Muscle of arm (tissue), 12 donors: Measurements from ENCODE around the gene RIC8A. TPM values are rescaled to one million over a fixed set of nuclear protein-coding genes. Genes with fewer than 3 reads are reported as not detected.

Source experiments
- DNase-seq: peaks from one replicate; pipeline ENCODE4 v3.0.0-alpha.2; 2013
- polyA plus RNA-seq, 12 donors: library from polyadenylated mRNA; unstranded; fragments of 120-200 nt; gene quantifications; one replicate each; pipeline ENCODE4 v1.2.1, GENCODE V29; 2013; ENCODE audit not compliant: insufficient read length in 12 of 12

Gene RIC8A
- polyA plus RNA-seq, 12 donors, result 39.7 to 116 (median 55.6) TPM; not detected in 1

GRCh38 chr11:203056-203944, 4.2 kb upstream of the RIC8A start:
- DNase-seq, result no peak

GRCh38 chr11:203945-204586, 3.4 kb upstream of the RIC8A start:
- no peak for DNase-seq

DNA sequence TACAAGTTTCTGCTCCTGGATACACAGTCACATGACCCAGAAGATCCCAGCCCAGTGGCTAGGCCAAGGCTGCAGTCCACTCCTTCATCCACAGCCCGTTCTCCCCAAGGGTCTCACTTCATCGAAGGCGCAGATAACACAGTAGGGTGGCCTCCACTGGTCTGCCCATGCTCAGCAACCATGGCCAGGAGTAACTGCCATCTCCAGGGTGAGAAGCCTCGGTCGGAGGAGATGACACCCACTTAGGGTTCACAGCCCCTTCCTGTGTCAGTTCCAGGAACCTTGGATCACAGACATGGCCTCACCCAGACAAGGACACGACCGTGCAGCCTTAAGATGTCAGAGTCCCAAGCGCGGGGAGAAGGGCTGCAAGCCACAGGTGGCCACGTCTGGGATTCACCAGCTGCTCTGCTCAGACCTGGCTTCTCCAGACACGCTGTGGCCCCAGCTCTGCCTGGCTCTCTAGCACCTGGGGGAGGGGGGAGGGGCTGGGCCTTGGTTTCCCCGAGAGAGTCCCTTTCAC, 2.9 kb upstream of the RIC8A start:
- no peak for DNase-seq

DNA sequence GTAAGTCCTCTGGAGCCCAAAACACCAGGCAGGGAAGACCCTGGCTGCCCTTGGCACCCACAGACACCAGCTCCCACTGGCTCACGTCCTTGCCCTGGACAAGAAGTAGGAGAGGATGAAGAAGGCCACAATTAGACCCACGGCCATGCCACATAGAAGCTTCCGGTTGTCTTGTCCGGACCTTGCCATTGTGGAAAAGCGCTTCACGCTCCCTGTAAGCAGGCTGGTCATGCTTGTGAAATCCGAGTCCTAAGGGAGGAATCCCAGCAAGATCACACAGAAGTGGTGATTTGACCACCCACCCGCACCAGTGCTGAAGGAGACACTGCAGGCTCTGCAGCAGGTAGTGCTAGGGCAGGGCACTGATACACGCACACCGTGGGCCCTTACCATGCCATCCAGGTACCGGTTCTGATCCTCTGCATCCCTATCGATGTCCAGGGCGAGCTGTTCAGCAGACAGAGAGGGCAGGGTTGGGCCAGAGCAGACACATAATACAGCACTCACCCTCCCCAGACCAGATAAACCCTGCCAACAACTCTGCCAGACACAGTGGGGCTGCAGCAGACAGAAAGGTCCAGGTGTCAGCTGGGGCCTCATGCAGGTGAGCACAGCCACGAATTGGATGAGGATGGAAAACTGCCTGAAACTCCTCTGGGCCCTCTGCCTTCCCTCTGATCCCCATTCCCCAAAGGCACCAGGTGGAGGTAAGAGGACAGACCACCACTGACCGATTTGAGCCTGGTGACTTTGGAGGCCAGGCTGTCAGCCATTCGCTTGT, 2.1 kb upstream of the RIC8A start:
- DNase-seq, result no peak

DNA sequence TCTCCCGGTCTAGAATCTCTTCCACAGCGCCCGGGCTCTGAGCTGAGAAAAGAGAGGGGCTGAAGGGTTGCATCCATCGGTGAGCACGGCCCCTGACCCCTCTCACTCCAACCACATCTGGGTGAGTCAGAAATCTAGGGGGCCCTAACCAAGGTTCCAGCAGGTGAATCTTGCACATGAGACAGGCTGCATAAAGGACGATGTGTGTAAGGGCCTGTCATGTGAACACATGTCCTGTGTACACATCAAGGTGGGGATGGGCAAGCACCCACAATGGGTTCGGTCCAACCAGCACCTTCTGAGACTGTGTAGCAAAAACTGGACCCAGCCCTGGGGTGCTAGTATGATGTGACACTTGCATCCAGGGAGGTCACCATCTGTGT, 1.5 kb upstream of the RIC8A start:
- DNase-seq, result no peak

- peak; percentile 28 for DNase-seq
Observed at GRCh38 chr11:206526-207207, 841 bp upstream of the RIC8A start.

DNA sequence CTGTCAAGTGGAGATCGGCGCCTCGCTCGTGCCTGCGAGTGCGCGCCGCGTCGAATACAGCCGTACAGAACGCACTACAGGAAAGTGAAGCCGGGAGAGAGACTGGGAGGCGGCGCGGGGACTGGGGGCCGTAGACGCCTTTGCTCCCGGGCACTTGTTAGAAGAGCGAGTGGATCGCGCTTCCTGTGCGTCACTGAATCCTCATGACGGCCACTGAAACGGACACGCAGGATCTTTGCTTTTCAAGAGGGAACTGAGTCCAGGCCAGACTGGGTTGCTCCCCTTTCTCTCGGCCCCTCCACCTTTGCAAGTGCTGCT, 314 bp downstream of the RIC8A start:
- no peak for DNase-seq

DNA sequence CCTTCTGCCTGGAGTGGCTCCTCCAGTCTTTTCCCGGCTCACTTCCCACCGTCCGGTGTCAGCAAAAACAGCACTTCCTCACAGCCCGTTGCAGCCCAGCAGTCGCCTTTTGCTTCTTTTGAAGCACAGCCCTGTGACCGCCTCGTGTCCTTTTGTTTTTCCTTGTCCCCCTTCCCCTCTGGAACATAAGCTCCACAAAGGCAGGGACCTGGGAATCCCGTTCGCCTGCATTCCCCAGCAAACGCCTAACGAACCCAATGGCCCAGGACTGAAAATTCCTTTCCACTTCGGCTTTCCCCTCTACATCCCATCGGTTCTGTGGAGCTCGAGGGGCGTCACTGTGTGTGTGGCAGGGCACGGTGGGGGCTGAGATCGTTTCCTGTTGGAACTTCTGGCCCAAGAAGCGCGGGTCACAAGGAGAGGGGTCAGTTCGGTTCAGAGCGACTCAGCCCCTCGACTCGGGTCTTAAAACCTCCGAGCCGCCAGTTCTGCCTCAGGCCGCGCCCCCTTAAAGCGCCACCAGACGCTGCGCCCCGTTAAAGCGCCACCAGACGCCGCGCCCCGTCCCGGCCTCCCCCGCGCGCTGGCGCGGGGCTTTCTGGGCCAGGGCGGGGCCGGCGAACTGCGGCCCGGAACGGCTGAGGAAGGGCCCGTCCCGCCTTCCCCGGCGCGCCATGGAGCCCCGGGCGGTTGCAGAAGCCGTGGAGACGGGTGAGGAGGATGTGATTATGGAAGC, 841 bp downstream of the RIC8A start:
- peak; percentile 84 for DNase-seq

- no peak for DNase-seq
Observed at GRCh38 chr11:208917-209260, 1.4 kb downstream of the RIC8A start.

GRCh38 chr11:209275-210121, 2.0 kb downstream of the RIC8A start:
- no peak for DNase-seq

DNA sequence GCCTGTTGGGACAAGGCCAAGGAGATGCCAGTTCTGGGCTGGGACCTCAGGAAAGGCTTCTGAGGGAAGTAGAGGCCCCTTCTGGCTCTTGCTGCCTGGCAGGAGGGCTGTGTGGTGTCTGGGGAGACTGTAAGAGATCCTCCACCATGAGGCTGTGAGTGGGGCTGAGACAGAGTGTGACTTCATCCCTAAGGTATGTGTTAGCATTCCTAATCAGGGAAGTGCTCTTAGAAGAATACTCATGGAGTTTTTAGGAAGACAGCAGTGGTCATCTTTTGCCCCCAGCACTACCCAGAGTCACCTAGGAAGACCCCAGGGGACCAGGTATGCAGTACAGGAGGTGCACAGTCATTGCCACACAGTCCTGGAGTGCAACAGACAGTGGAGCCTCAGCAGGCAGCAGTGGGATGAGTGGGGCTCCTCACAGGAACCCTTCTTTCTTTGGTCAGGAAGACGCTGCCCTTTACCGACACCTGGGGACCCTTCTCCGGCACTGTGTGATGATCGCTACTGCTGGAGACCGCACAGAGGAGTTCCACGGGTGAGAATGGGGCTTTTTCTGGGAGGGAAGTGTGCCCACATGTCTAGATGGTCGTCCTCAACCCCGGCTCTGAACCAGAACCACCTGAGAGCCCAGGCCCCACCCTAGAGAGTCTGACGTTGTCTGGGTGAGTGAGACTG, 2.8 kb downstream of the RIC8A start:
- no peak for DNase-seq

DNA sequence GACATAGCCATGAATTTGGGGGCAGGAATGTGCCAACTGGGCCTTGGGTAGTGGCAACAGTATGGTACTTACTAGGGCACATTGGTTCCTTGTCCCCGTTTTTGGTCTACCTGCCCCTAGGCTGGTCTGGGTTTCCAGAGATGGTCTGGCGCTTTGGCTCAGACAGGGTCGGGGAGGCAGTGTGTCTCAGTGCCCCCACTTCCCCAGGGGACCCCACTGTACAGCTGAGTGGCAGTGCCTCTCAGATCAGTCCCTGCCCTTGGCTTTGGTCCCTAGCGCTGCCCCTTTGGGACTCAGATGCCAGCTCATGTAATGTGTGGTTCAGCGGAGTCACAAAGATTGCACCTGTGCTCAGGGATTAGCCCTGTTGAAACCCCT, 3.3 kb downstream of the RIC8A start:
- DNase-seq, result no peak

GRCh38 chr11:211295-211694, 3.8 kb downstream of the RIC8A start:
- DNase-seq, result no peak

DNA sequence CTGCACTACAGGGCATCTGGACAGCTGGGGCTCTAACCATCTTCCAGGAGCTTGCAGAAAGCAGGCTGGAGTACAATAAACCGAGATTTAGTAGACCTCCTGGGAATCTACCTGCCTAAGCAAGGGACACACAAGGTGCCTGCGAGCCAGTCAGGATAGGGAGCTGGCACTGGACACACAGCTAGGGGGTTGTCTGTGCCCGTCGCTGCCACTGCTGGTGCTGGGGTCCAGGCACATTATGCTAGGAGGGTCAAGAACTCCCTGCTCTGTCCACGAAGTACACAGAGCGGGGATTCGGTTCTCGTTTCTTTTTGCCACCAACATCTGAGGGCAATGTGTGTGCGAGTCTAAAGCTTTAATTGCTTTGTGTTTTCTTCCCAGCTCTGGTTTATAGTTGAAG, 4.2 kb downstream of the RIC8A start:
- no peak for DNase-seq

DNA sequence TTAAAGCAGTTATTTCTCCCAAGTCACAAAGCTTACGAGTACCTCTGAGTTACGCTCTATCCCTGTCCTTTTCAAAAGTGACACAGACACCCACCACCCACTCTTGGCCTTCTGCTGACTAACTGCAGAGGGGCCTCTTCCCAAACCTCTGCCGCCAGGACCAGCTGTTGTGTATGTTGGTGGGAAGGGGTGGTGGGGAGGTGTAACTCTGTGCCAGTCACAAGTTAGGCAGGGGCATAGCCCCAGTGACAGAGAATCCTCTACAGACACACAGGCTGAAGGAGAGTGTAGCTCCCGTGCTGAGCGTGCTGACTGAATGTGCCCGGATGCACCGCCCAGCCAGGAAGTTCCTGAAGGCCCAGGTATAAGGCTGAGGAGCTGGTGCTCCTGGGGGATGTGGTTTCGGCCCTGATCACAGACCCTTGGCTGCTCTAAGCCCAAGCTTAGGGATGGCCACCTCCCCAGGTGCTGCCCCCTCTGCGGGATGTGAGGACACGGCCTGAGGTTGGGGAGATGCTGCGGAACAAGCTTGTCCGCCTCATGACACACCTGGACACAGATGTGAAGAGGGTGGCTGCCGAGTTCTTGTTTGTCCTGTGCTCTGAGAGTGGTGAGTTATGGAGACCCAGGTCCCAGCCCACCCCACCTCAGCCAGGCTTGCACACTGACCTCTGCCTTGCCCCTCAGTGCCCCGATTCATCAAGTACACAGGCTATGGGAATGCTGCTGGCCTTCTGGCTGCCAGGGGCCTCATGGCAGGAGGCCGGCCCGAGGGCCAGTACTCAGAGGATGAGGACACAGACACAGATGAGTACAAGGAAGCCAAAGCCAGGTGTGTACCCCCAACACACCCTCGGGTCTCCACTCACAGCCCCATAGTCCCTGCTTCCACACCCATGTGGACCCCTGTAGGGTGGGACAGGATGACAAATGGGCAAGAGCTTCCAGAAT, 4.9 kb downstream of the RIC8A start:
- no peak for DNase-seq

GRCh38 chr11:213111-213510, 5.6 kb downstream of the RIC8A start:
- no peak for DNase-seq

- no peak for DNase-seq
Observed at GRCh38 chr11:214083-214482, 6.6 kb downstream of the RIC8A start.

DNA sequence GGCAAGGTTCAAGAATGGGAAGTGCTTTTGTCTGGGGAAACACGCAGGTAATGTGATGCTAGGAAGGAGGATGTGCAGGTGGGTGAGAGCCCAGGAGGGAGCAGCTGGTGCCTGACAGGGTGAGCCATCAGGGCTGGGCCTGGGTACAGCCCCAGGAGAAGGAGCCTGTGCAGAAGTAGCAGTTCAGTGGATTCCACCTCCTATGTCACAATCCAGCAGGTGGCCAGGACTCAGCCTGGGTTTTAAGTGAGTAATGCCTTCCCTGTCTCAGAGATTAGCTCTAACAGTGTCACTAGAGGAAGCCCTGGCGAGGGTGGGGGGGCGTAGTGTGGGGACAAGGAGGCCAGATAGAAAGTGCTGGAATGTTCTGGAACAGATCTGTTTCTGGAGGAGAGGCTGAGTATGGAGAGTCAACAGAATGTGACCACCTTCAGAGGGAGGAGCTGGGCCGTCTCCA, 8.1 kb downstream of the RIC8A start:
- DNase-seq, result no peak
